ENCODE results near the gene TAF15.

The TAF15 gene

GRCh38 chr17:35877345-35878029, 68.2 kb downstream of the TAF15 start:
- Histone ChIP-seq H3K9ac (ENCODE audit: low read length in 5 of 5) (no peak overlapping the region), H3K9me3 (ENCODE audit: control insufficient read depth in 5 of 5, low read length in 5 of 5) (no peaks in the 10 kb centered on the region), H3K27me3 (ENCODE audit: control insufficient read depth in 5 of 5, insufficient read depth in 4 of 5, low read length in 5 of 5) (no peaks in the 10 kb centered on the region), H3K4me1 (ENCODE audit: control insufficient read depth in 5 of 5, insufficient read depth in 5 of 5, low read length in 5 of 5) (peaks cover 0 to 24% (median 0%) of the 10 kb centered on the region in 5 donors), H3K4me3 (ENCODE audit: low read depth in 1 of 5, low read length in 5 of 5) (no peak overlapping the region), H3K27ac (ENCODE audit: low read depth, low read length) (no peak overlapping the region), H3K36me3 (ENCODE audit: control insufficient read depth in 5 of 5, insufficient read depth in 5 of 5, low read length in 5 of 5) (no peaks in the 10 kb centered on the region)

DNA sequence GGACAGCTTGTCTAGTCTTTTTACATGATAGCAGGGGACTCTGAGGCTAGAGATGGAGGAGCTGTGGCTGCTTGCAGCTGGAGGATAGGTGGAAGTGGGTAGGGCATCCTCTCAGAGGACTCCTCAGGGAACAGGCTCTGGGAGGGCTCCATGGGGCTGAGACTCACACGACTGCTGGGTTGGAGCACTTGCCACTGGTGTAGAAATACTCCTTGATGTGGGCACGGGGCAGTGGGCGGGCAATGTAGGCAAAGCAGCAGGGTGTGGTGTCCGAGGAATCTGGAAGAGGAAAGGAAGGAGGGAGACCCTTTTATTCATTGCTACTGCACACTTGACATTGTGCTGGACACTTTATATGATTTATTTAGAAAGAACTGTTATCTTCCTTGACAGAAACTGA, 69.1 kb downstream of the TAF15 start:
- H3K27ac ChIP-seq (ENCODE audit: low read depth, low read length): no peak overlapping the region
- no peak overlapping the region for H3K4me3 ChIP-seq (ENCODE audit: low read depth in 1 of 5, low read length in 5 of 5)
- H3K36me3 ChIP-seq (ENCODE audit: control insufficient read depth in 5 of 5, insufficient read depth in 5 of 5, low read length in 5 of 5): no peaks in the 10 kb centered on the region
- peaks cover 0 to 24% (median 0%) of the 10 kb centered on the region in 5 donors for H3K4me1 ChIP-seq (ENCODE audit: control insufficient read depth in 5 of 5, insufficient read depth in 5 of 5, low read length in 5 of 5)
- no peak overlapping the region for H3K9ac ChIP-seq (ENCODE audit: low read length in 5 of 5)
- no peaks in the 10 kb centered on the region for H3K27me3 ChIP-seq (ENCODE audit: control insufficient read depth in 5 of 5, insufficient read depth in 4 of 5, low read length in 5 of 5)
- no peaks in the 10 kb centered on the region for H3K9me3 ChIP-seq (ENCODE audit: control insufficient read depth in 5 of 5, low read length in 5 of 5)

DNA sequence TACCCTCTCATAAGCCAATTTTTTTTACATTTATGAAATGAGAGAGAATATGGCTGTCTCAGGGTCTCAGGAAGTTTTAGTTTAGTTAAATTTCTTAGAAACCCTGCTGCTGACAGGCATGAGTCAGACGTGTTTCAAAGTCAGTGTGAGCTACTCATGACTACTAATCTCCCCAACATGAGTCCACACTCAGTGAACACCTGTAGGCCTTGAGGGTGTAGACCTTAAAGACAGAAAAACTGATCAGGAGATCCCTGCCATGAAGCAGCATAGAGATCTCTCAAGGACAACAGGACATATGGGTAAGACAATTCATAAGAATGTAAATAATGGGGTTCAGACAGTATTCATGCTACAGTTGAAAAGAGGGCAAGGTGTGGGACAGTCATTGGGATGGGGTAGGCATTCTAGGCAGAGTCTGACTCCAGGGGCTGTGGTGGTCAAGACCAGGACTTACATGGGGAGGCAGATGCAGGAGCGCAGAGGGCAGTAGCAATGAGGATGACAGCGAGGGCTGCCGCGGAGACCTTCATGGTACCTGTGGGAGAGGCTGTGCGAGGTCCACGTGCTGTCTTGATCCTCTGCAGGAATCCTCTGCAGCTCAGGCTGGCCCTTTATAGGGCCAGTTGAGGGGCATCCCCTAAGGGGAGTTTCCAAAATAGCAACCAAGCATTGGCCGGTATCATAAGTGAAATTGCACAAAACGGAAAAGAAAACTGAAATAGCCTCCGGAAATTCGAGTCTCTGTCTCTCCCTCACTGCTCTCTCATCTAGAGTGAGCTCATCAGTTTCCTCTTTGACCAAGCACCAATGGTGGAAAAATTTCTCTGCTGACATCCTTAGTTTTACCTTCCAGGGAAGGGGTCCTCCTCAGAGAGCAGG, 70.7 kb downstream of the TAF15 start, which contains the start of gene CCL5:
Gene CCL5 (minus strand): TSS at position 588 of the 882 bp plus-strand sequence.
- Histone ChIP-seq H3K4me1 (ENCODE audit: control insufficient read depth in 5 of 5, insufficient read depth in 5 of 5, low read length in 5 of 5) (peaks cover 0 to 24% (median 0%) of the 10 kb centered on the region in 5 donors), H3K9me3 (ENCODE audit: control insufficient read depth in 5 of 5, low read length in 5 of 5) (no peaks in the 10 kb centered on the region), H3K27ac (ENCODE audit: low read depth, low read length) (no peak within 1 kb of the TSS), H3K4me3 (ENCODE audit: low read depth in 1 of 5, low read length in 5 of 5) (peak within 1 kb of the TSS in 2 of 5 donors; percentile 5 to 19), H3K9ac (ENCODE audit: low read length in 5 of 5) (no peak within 1 kb of the TSS), H3K27me3 (ENCODE audit: control insufficient read depth in 5 of 5, insufficient read depth in 4 of 5, low read length in 5 of 5) (no peaks in the 10 kb centered on the region), H3K36me3 (ENCODE audit: control insufficient read depth in 5 of 5, insufficient read depth in 5 of 5, low read length in 5 of 5) (no peaks in the 10 kb centered on the region)

DNA sequence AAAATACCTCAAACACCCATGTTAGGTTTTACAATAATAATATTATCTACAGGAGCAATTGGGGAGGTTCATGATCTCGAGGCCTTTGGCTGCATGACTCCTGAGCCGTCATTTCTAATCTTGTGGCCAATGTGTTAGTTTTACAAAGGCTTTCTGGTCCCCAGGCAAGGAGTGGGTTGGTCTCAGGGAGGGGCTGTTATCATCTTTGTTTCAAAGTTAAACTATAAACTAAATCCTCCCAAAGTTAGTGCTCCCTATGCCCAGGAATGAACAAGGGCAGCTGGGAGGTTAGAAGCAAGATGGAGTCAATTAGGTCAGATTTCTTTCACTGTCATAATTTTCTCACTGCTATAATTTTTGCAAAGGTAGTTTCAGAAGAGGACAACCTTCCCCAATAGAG, 80.0 kb downstream of the TAF15 start:
- H3K27ac ChIP-seq (ENCODE audit: low read depth, low read length): no peak overlapping the region
- H3K27me3 ChIP-seq (ENCODE audit: control insufficient read depth in 5 of 5, insufficient read depth in 4 of 5, low read length in 5 of 5): no peaks in the 10 kb centered on the region
- H3K9me3 ChIP-seq (ENCODE audit: control insufficient read depth in 5 of 5, low read length in 5 of 5): no peaks in the 10 kb centered on the region
- H3K4me3 ChIP-seq (ENCODE audit: low read depth in 1 of 5, low read length in 5 of 5): no peak overlapping the region
- H3K4me1 ChIP-seq (ENCODE audit: control insufficient read depth in 5 of 5, insufficient read depth in 5 of 5, low read length in 5 of 5): peaks cover 0 to 19% (median 8%) of the 10 kb centered on the region in 5 donors
- no peak overlapping the region for H3K9ac ChIP-seq (ENCODE audit: low read length in 5 of 5)
- H3K36me3 ChIP-seq (ENCODE audit: control insufficient read depth in 5 of 5, insufficient read depth in 5 of 5, low read length in 5 of 5): no peaks in the 10 kb centered on the region

- Histone ChIP-seq H3K27ac (ENCODE audit: low read depth, low read length) (no peak overlapping the region), H3K4me1 (ENCODE audit: control insufficient read depth in 5 of 5, insufficient read depth in 5 of 5, low read length in 5 of 5) (peaks cover 0 to 19% (median 8%) of the 10 kb centered on the region in 5 donors)
Measured at GRCh38 chr17:35889818-35890773, 80.8 kb downstream of the TAF15 start.

DNA sequence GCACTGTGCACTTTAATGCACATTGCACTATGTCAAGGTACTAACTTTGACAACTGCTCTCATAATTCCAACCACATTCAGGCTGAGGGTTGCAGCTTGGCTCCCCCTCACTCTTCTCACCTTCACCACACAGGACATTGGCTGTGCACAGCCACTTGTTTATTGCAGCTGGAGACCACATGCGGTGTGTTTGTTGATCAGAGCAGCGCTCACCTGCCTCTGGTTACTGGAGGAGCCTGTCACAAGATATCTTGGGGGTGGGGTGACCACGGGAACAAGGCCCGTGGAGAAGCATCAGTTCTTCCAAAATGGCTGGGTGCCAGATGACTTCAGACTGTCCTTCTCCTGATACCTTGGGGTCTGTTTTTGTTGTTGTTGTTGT, 81.5 kb downstream of the TAF15 start:
- H3K27me3 ChIP-seq (ENCODE audit: control insufficient read depth in 5 of 5, insufficient read depth in 4 of 5, low read length in 5 of 5): no peaks in the 10 kb centered on the region
- no peak overlapping the region for H3K27ac ChIP-seq (ENCODE audit: low read depth, low read length)
- no peaks in the 10 kb centered on the region for H3K9me3 ChIP-seq (ENCODE audit: control insufficient read depth in 5 of 5, low read length in 5 of 5)
- peaks cover 0 to 19% (median 8%) of the 10 kb centered on the region in 5 donors for H3K4me1 ChIP-seq (ENCODE audit: control insufficient read depth in 5 of 5, insufficient read depth in 5 of 5, low read length in 5 of 5)
- no peak overlapping the region for H3K4me3 ChIP-seq (ENCODE audit: low read depth in 1 of 5, low read length in 5 of 5)
- H3K36me3 ChIP-seq (ENCODE audit: control insufficient read depth in 5 of 5, insufficient read depth in 5 of 5, low read length in 5 of 5): no peaks in the 10 kb centered on the region
- no peak overlapping the region for H3K9ac ChIP-seq (ENCODE audit: low read length in 5 of 5)

More at GRCh38 chr17:35889818-35890773, 80.8 kb downstream of the TAF15 start:
- H3K4me3 ChIP-seq (ENCODE audit: low read depth in 1 of 5, low read length in 5 of 5): no peak overlapping the region
- no peaks in the 10 kb centered on the region for H3K9me3 ChIP-seq (ENCODE audit: control insufficient read depth in 5 of 5, low read length in 5 of 5)
- H3K36me3 ChIP-seq (ENCODE audit: control insufficient read depth in 5 of 5, insufficient read depth in 5 of 5, low read length in 5 of 5): no peaks in the 10 kb centered on the region
- no peaks in the 10 kb centered on the region for H3K27me3 ChIP-seq (ENCODE audit: control insufficient read depth in 5 of 5, insufficient read depth in 4 of 5, low read length in 5 of 5)
- H3K9ac ChIP-seq (ENCODE audit: low read length in 5 of 5): no peak overlapping the region

DNA sequence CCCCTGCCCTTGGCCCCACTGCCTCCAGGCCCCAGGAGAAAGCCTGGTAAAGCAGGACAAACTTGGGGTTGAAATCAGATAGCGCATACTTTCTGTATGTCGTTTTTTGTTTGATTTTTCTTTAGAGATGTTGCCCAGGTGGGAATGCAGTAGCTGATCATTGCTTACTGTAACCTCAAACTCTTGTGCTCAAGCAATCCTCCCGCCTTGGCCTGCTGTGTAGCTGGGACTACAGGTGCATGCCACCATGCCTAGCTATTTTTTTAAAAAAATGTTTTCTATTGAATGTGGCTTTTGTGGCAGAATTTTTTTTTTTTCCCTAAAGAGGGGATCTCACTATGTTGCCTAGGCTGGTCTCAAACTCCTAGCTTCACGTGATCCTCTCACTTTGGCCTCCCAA, 82.0 kb downstream of the TAF15 start:
- Histone ChIP-seq H3K9ac (ENCODE audit: low read length in 5 of 5) (no peak overlapping the region), H3K27ac (ENCODE audit: low read depth, low read length) (no peak overlapping the region), H3K27me3 (ENCODE audit: control insufficient read depth in 5 of 5, insufficient read depth in 4 of 5, low read length in 5 of 5) (peaks cover 0 to 3% (median 0%) of the 10 kb centered on the region in 5 donors), H3K4me1 (ENCODE audit: control insufficient read depth in 5 of 5, insufficient read depth in 5 of 5, low read length in 5 of 5) (peaks cover 0 to 19% (median 8%) of the 10 kb centered on the region in 5 donors), H3K4me3 (ENCODE audit: low read depth in 1 of 5, low read length in 5 of 5) (no peak overlapping the region), H3K9me3 (ENCODE audit: control insufficient read depth in 5 of 5, low read length in 5 of 5) (no peaks in the 10 kb centered on the region), H3K36me3 (ENCODE audit: control insufficient read depth in 5 of 5, insufficient read depth in 5 of 5, low read length in 5 of 5) (no peaks in the 10 kb centered on the region)

- no peak overlapping the region for H3K27ac ChIP-seq (ENCODE audit: low read depth, low read length)
- no peaks in the 10 kb centered on the region for H3K9me3 ChIP-seq (ENCODE audit: control insufficient read depth in 5 of 5, low read length in 5 of 5)
- H3K4me1 ChIP-seq (ENCODE audit: control insufficient read depth in 5 of 5, insufficient read depth in 5 of 5, low read length in 5 of 5): peaks cover 0 to 19% (median 8%) of the 10 kb centered on the region in 5 donors
- no peak overlapping the region for H3K4me3 ChIP-seq (ENCODE audit: low read depth in 1 of 5, low read length in 5 of 5)
- no peak overlapping the region for H3K9ac ChIP-seq (ENCODE audit: low read length in 5 of 5)
- H3K27me3 ChIP-seq (ENCODE audit: control insufficient read depth in 5 of 5, insufficient read depth in 4 of 5, low read length in 5 of 5): peaks cover 0 to 4% (median 0%) of the 10 kb centered on the region in 5 donors
- H3K36me3 ChIP-seq (ENCODE audit: control insufficient read depth in 5 of 5, insufficient read depth in 5 of 5, low read length in 5 of 5): no peaks in the 10 kb centered on the region
Measured at GRCh38 chr17:35892091-35893035, 83.1 kb downstream of the TAF15 start.

- Histone ChIP-seq H3K9ac (ENCODE audit: low read length in 5 of 5) (no peak overlapping the region), H3K4me3 (ENCODE audit: low read depth in 1 of 5, low read length in 5 of 5) (no peak overlapping the region), H3K4me1 (ENCODE audit: control insufficient read depth in 5 of 5, insufficient read depth in 5 of 5, low read length in 5 of 5) (peaks cover 0 to 19% (median 8%) of the 10 kb centered on the region in 5 donors), H3K9me3 (ENCODE audit: control insufficient read depth in 5 of 5, low read length in 5 of 5) (no peaks in the 10 kb centered on the region), H3K27me3 (ENCODE audit: control insufficient read depth in 5 of 5, insufficient read depth in 4 of 5, low read length in 5 of 5) (peaks cover 0 to 4% (median 0%) of the 10 kb centered on the region in 5 donors), H3K27ac (ENCODE audit: low read depth, low read length) (no peak overlapping the region), H3K36me3 (ENCODE audit: control insufficient read depth in 5 of 5, insufficient read depth in 5 of 5, low read length in 5 of 5) (no peaks in the 10 kb centered on the region)
Measured at GRCh38 chr17:35893751-35894150, 84.5 kb downstream of the TAF15 start.

Measured in subcutaneous abdominal adipose tissue (tissue), 5 donors.